SK-N-MC (cell line): ENCODE measurements around the gene TUBGCP3.
A peak's percentile ranks its signal among the peaks of the same experiment; 100 is the strongest.
"Not testable (repeated sequence)": the region's sequence is repeated elsewhere in the genome, so short reads cannot be mapped to it uniquely, and the experiment has no call there.

ENCODE experiments used
- DNase-seq: peaks from one replicate; pipeline ENCODE4 v3.0.0-alpha.2; 2011; ENCODE audit warnings: low read depth, low spot score
- H3K27ac ChIP-seq: fragments of 200-600 bp; sonication (generic); 2 replicates; pipeline ENCODE4 v1.5.1; 2016; ENCODE audit warnings: mixed run types
- H3K36me3 ChIP-seq: fragments of 200-600 bp; sonication (generic); 2 replicates; pipeline ENCODE4 v1.6.1; 2017; ENCODE audit warnings: antibody characterized with exemption, low read length, mixed read lengths; ENCODE audit not compliant: insufficient read depth
- H3K4me3 ChIP-seq: fragments of 200-600 bp; sonication (generic); 2 replicates; pipeline ENCODE4 v1.5.1; 2016
- H3K9ac ChIP-seq: fragments of 200-600 bp; sonication (generic); 2 replicates; pipeline ENCODE4 v1.8.0; 2017; ENCODE audit warnings: mixed run types, mixed read lengths; ENCODE audit not compliant: insufficient read length
- H3K9me3 ChIP-seq: fragments of 200-600 bp; sonication (generic); 2 replicates; pipeline ENCODE4 v1.6.1; 2017; ENCODE audit warnings: low read depth, mild to moderate bottlenecking, antibody characterized with exemption, low read length, moderate library complexity, mixed read lengths
- EZH2 ChIP-seq: fragments of 200-600 bp; sonication (generic); IDR thresholded peaks from one replicate; pipeline ENCODE4 v1.6.1; 2017; ENCODE audit warnings: antibody characterized with exemption
- FOXP2 ChIP-seq: optimal IDR thresholded peaks from 2 replicates; pipeline ENCODE3; 2011; ENCODE audit warnings: mild to moderate bottlenecking, moderate library complexity; ENCODE audit not compliant: insufficient read depth; ENCODE audit errors: extremely low read length, control extremely low read depth
- POLR2AphosphoS5 ChIP-seq: IDR thresholded peaks from 2 replicates; pipeline ENCODE4 v1.6.1; 2012; ENCODE audit warnings: mild to moderate bottlenecking, low read depth, low read length, borderline replicate concordance

The TUBGCP3 gene

GRCh38 chr13:112587764-112588489, at the start of gene TUBGCP3:
TUBGCP3 (minus strand) TSS chr13:112588153; CDS start chr13:112587980, 173 bp downstream.
- Histone ChIP-seq H3K9me3 (no peaks in the 10 kb centered on the region), H3K4me3 (peak within 1 kb of the TSS; percentile 96), H3K36me3 (peaks cover 13% of the 10 kb centered on the region), H3K9ac (peak within 1 kb of the TSS; percentile 97), H3K27ac (peak within 1 kb of the TSS; percentile 90)
- TF ChIP-seq EZH2, result no peak
- TF ChIP-seq POLR2AphosphoS5, result peak; percentile 91
- DNase-seq, result no peak

GRCh38 chr13:112637017-112637801, 49.3 kb upstream of the TUBGCP3 start:
- no peak for DNase-seq
- Histone ChIP-seq H3K9me3 (no peaks in the 10 kb centered on the region), H3K27ac (no peak overlapping the region), H3K9ac (no peak overlapping the region), H3K4me3 (no peak overlapping the region), H3K36me3 (no peaks in the 10 kb centered on the region)
- TF ChIP-seq EZH2 (no peak), FOXP2 (no peak), POLR2AphosphoS5 (no peak)

- no peak for DNase-seq
- no peak for TF ChIP-seq EZH2
- no peak for TF ChIP-seq POLR2AphosphoS5
- TF ChIP-seq FOXP2, result no peak
- no peak overlapping the region for H3K27ac ChIP-seq
- no peaks in the 10 kb centered on the region for H3K36me3 ChIP-seq
- no peaks in the 10 kb centered on the region for H3K9me3 ChIP-seq
- no peak overlapping the region for H3K4me3 ChIP-seq
- no peak overlapping the region for H3K9ac ChIP-seq
These were observed 48.5 kb upstream of the TUBGCP3 start for GRCh38 chr13:112636401-112636975.

GRCh38 chr13:112635323-112635722, 47.4 kb upstream of the TUBGCP3 start:
- no peaks in the 10 kb centered on the region for H3K36me3 ChIP-seq
- H3K9me3 ChIP-seq, result no peaks in the 10 kb centered on the region
- no peak for DNase-seq
- no peak overlapping the region for H3K27ac ChIP-seq
- no peak overlapping the region for H3K9ac ChIP-seq
- no peak overlapping the region for H3K4me3 ChIP-seq
- no peak for TF ChIP-seq POLR2AphosphoS5
- TF ChIP-seq FOXP2, result no peak
- no peak for TF ChIP-seq EZH2

GRCh38 chr13:112634102-112634501, 46.1 kb upstream of the TUBGCP3 start:
- no peak for DNase-seq
- Histone ChIP-seq H3K4me3 (no peak overlapping the region), H3K9me3 (no peaks in the 10 kb centered on the region), H3K36me3 (no peaks in the 10 kb centered on the region), H3K27ac (no peak overlapping the region), H3K9ac (no peak overlapping the region)
- TF ChIP-seq EZH2 (no peak), POLR2AphosphoS5 (no peak), FOXP2 (no peak)

GRCh38 chr13:112630226-112630625, 42.3 kb upstream of the TUBGCP3 start:
- H3K27ac ChIP-seq, H3K9me3 ChIP-seq, H3K4me3 ChIP-seq, H3K36me3 ChIP-seq, DNase-seq, H3K9ac ChIP-seq: not testable (repeated sequence)

- Histone ChIP-seq H3K4me3 (no peak overlapping the region), H3K27ac (no peak overlapping the region), H3K9me3 (no peaks in the 10 kb centered on the region), H3K9ac (no peak overlapping the region), H3K36me3 (no peaks in the 10 kb centered on the region)
- no peak for DNase-seq
- no peak for TF ChIP-seq POLR2AphosphoS5
- no peak for TF ChIP-seq FOXP2
These were observed 41.2 kb upstream of the TUBGCP3 start for GRCh38 chr13:112629161-112629560.

- not testable (repeated sequence) for H3K27ac ChIP-seq, DNase-seq, H3K9me3 ChIP-seq, H3K9ac ChIP-seq, H3K4me3 ChIP-seq, H3K36me3 ChIP-seq
These were observed 39.7 kb upstream of the TUBGCP3 start for GRCh38 chr13:112627613-112628012.
